Measurements from ENCODE around the gene TRAPPC3.

Gene TRAPPC3

DNA sequence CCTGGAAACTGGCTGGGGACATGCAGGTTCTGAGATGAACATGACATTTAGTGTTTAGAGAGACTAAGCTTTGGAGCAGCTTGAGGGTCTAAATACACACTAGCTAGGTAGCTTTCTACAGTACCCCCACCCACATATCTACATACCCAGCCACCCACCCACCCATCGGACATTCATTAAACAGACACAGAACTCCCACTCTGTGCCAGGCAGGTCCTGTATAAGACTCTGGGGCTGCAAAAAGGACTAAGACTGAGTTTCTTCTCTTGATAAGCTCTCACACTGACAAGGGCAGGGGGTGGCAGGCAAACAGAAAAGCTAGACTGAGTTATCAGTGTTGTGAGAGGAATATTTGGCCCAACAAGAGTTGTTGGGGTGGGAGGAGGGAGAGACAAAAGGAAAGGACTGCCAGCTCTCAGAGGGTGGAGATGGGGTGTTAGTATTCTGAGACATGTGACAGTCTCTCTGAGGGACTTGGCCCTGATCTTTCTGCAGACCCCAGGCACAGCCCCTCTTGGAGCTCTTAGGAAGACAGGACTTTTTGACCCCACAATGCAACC is 13.5 kb upstream of the TRAPPC3 start:
- no peak for DNase-seq (ENCODE audit: extremely low spot score)
- POLR2A ChIA-PET: interaction anchor here (1.0 to 5.5 kb wide), 3 partner anchors 8 to 61 kb away, joined by 3 to 42 read pairs (median 7); partner anchors contain the start of genes THRAP3 and TRAPPC3
- CTCF ChIA-PET: interaction anchor here (0.5 kb wide), 1 partner anchor 28 kb away, joined by 3 read pairs; no protein-coding TSS in a partner anchor
- TF ChIP-seq LEF1 (IDR thresholded peaks at IDR 0.05; ENCODE audit: borderline replicate concordance): no peak
- TF ChIP-seq L3MBTL2 (conservative IDR thresholded peaks at IDR 0.05): no peak
- TF ChIP-seq NFRKB (IDR thresholded peaks at IDR 0.05): no peak
- TF ChIP-seq FOXA1 (IDR thresholded peaks at IDR 0.05): no peak
- TF ChIP-seq TARDBP (IDR thresholded peaks at IDR 0.05): no peak
- no peak for TF ChIP-seq PKNOX1 (IDR thresholded peaks at IDR 0.05)
- no peak for TF ChIP-seq FOXM1 (IDR thresholded peaks at IDR 0.05; ENCODE audit: borderline replicate concordance)
- no peak for TF ChIP-seq ARNT (IDR thresholded peaks at IDR 0.05)
- no peak for TF ChIP-seq CTBP1 (IDR thresholded peaks at IDR 0.05; ENCODE audit: borderline replicate concordance)
- no peak for TF ChIP-seq FOXK2 (IDR thresholded peaks at IDR 0.05)
- no peak for TF ChIP-seq SP1 (IDR thresholded peaks at IDR 0.05)
- no peak for TF ChIP-seq SUZ12 (IDR thresholded peaks at IDR 0.05)
- no peak for TF ChIP-seq ZNF384 (IDR thresholded peaks at IDR 0.05)
- TF ChIP-seq HDGF (IDR thresholded peaks at IDR 0.05; ENCODE audit: borderline replicate concordance): no peak
- TF ChIP-seq ELF4 (IDR thresholded peaks at IDR 0.05): no peak
- TF ChIP-seq BHLHE40 (IDR thresholded peaks at IDR 0.05; ENCODE audit: borderline replicate concordance): no peak

DNA sequence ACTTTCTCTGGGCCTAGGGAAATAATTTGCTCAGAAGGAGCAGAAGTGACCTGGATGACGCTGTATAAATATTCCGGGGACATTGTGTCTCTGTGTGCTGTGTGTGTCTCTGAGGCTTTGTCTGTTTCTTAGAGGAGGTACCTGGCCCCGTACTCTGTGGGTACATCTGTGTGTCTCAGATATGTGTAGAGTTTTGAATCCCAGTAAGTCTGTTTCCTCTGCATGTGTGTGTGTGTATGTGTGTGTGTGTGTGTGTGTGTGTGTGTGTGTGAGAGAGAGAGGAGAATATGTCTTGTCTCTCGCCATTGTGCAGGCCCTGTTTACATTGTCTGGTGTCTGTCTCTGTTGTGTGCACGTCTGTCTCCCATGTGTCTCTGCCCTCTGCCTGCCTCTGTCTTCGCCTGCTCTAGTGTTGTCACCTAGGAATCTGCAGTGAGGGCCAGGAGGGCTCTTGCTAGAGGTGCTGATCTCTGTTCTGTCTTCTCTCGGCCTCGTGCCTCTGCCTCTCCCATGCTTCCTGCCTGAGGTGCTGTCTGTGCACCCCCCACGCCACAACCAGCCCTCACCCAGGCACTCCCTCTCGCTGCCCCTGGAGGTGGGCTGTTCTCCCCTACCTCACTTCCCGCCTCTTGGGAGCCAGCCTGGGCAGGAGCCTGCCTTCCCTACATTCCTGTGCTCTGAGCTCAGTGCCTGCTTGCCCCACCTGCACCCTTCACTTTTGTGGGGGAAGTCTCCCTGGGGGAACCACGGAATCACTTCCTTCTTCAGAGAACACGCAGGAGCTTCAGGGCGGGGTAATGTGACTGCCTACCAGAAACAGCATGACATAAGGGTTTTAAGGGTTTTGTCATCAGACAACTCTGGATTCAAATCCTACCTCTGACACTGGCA is 12.6 kb upstream of the TRAPPC3 start:
- ChIA-PET CTCF (interaction anchor here (0.5 to 1.8 kb wide), 4 partner anchors 13 to 207 kb away, joined by 3 to 20 read pairs (median 6); partner anchors contain the start of gene TRAPPC3), POLR2A (interaction anchor here (1.0 to 5.5 kb wide), 6 partner anchors 9 to 62 kb away, joined by 3 to 42 read pairs (median 7); partner anchors contain the start of genes THRAP3 and TRAPPC3)
- TF ChIP-seq LEF1 (IDR thresholded peaks at IDR 0.05; ENCODE audit: borderline replicate concordance) (no peak), PKNOX1 (IDR thresholded peaks at IDR 0.05) (no peak), ELF4 (IDR thresholded peaks at IDR 0.05) (no peak), L3MBTL2 (conservative IDR thresholded peaks at IDR 0.05) (no peak), ZNF384 (IDR thresholded peaks at IDR 0.05) (no peak), SP1 (IDR thresholded peaks at IDR 0.05) (no peak), FOXK2 (IDR thresholded peaks at IDR 0.05) (no peak), FOXM1 (IDR thresholded peaks at IDR 0.05; ENCODE audit: borderline replicate concordance) (no peak), HDGF (IDR thresholded peaks at IDR 0.05; ENCODE audit: borderline replicate concordance) (no peak), SUZ12 (IDR thresholded peaks at IDR 0.05) (no peak)
- DNase-seq (ENCODE audit: extremely low spot score): no peak

DNA sequence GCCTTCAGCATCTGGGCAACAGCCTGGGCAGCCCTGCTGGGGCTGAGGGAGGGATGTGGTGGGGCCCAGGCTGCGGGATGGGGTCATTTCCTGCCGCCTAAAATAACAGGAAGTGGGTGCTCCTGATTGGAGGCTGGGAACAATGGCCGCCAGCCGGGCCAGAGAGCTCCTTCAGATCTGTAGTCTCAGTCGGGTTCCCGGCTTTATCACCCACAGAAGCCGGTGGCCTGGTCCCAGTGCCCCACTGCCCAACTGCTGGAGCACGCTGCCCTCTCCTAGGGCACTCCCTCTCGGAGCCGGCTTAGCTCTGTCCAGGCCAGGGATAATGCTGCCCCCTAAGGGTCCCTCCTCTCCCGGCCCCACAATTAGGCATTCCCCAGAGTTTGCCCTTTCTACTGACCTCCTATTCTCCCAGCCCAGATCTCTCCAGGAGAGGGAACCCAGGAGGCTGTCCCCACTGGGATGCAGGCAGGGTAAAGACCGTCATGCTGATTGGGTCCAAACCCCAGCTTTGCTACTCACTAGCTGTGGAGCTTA is 11.7 kb upstream of the TRAPPC3 start:
- POLR2A ChIA-PET: interaction anchor here (0.7 to 5.5 kb wide), 7 partner anchors 9 to 63 kb away, joined by 3 to 42 read pairs (median 7); partner anchors contain the start of genes THRAP3 and TRAPPC3
- DNase-seq (ENCODE audit: extremely low spot score): no peak

DNA sequence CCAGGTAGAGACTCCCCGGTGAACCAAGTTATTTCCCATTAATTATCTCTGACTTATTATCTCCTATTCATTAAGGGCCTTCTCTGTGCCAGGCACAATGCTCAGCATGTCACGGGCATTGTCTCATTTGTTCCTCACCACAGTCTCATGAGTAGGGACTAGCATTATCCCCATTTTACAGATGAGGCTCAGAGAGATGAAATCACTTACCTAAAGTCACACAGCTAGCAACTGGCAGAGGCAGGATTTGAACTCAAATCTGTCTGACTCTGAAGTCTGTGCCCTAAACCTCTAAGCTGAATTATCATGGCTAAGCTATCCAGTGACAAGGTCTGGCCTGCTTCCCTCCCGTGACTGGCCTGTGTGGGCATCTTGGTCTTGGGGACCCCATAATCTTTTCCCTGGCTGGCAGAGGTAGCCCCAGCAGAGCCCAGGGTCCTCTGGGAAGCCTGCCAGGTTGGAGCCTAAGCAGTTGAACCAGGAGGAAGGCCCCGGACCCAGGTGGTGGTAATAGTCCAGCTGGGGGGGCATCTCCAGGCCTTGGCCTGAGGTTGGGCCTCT is 11.2 kb upstream of the TRAPPC3 start:
- CTCF ChIA-PET: interaction anchor here (0.6 to 1.8 kb wide), 5 partner anchors 11 to 74 kb away, joined by 3 to 20 read pairs (median 7); partner anchors contain the start of gene TRAPPC3
- no peak for TF ChIP-seq SP1 (IDR thresholded peaks at IDR 0.05)
- no peak for TF ChIP-seq TARDBP (IDR thresholded peaks at IDR 0.05)
- no peak for TF ChIP-seq FOXA1 (IDR thresholded peaks at IDR 0.05)
- TF ChIP-seq BHLHE40 (IDR thresholded peaks at IDR 0.05; ENCODE audit: borderline replicate concordance): no peak
- TF ChIP-seq ELF4 (IDR thresholded peaks at IDR 0.05): no peak
- no peak for TF ChIP-seq PKNOX1 (IDR thresholded peaks at IDR 0.05)
- TF ChIP-seq FOXM1 (IDR thresholded peaks at IDR 0.05; ENCODE audit: borderline replicate concordance): no peak
- TF ChIP-seq HDGF (IDR thresholded peaks at IDR 0.05; ENCODE audit: borderline replicate concordance): no peak
- no peak for TF ChIP-seq NFRKB (IDR thresholded peaks at IDR 0.05)
- no peak for TF ChIP-seq ZNF384 (IDR thresholded peaks at IDR 0.05)
- no peak for TF ChIP-seq LEF1 (IDR thresholded peaks at IDR 0.05; ENCODE audit: borderline replicate concordance)
- no peak for TF ChIP-seq FOXK2 (IDR thresholded peaks at IDR 0.05)
- DNase-seq (ENCODE audit: extremely low spot score): no peak
- POLR2A ChIA-PET: interaction anchor here (0.7 to 5.5 kb wide), 7 partner anchors 9 to 64 kb away, joined by 3 to 42 read pairs (median 7); partner anchors contain the start of genes THRAP3 and TRAPPC3

More for the DNA sequence above, 11.7 kb upstream of the TRAPPC3 start:
- CTCF ChIA-PET: interaction anchor here (0.8 to 1.8 kb wide), 5 partner anchors 12 to 208 kb away, joined by 3 to 20 read pairs (median 7); partner anchors contain the start of gene TRAPPC3
- TF ChIP-seq SUZ12 (IDR thresholded peaks at IDR 0.05): no peak
- TF ChIP-seq CTBP1 (IDR thresholded peaks at IDR 0.05; ENCODE audit: borderline replicate concordance): no peak
- TF ChIP-seq HDGF (IDR thresholded peaks at IDR 0.05; ENCODE audit: borderline replicate concordance): no peak
- TF ChIP-seq LEF1 (IDR thresholded peaks at IDR 0.05; ENCODE audit: borderline replicate concordance): no peak
